H9 (cell line): ENCODE data around the gene PKD2L2. TPM values are rescaled to one million over a fixed set of nuclear protein-coding genes. Genes with fewer than 3 reads are reported as not detected.
A peak's percentile ranks its signal among the peaks of the same experiment; 100 is the strongest.

ENCODE experiments used
- DNase-seq: peaks from one replicate; pipeline ENCODE4 v3.0.0-alpha.2; 2017
- H2AFZ ChIP-seq: one replicate; pipeline ENCODE4 v1.6.1; 2013; ENCODE audit warnings: mild to moderate bottlenecking, low read length, control low read depth, moderate library complexity
- H2AK5ac ChIP-seq: 2 replicates; pipeline ENCODE4 v1.6.1; 2013; ENCODE audit warnings: low read length, control low read depth, mixed read lengths; ENCODE audit not compliant: insufficient read length
- H2BK120ac ChIP-seq: one replicate; pipeline ENCODE4 v1.6.1; 2013; ENCODE audit warnings: low read depth, mild to moderate bottlenecking, low read length, control low read depth, inconsistent platforms; ENCODE audit not compliant: poor library complexity, severe bottlenecking
- H2BK12ac ChIP-seq: 2 replicates; pipeline ENCODE4 v1.6.1; 2013; ENCODE audit warnings: low read length, control low read depth, mixed read lengths, low read depth; ENCODE audit not compliant: insufficient read length
- H2BK15ac ChIP-seq: 2 replicates; pipeline ENCODE4 v1.6.1; 2013; ENCODE audit warnings: low read depth, low read length, control low read depth
- H2BK20ac ChIP-seq: one replicate; pipeline ENCODE4 v1.6.1; 2013; ENCODE audit warnings: low read depth, mild to moderate bottlenecking, low read length, control low read depth, inconsistent platforms; ENCODE audit not compliant: poor library complexity, severe bottlenecking
- H2BK5ac ChIP-seq: 2 replicates; pipeline ENCODE4 v1.6.1; 2013; ENCODE audit warnings: low read length, control low read depth, mixed read lengths; ENCODE audit not compliant: insufficient read length
- H3K14ac ChIP-seq: 2 replicates; pipeline ENCODE4 v1.6.1; 2013; ENCODE audit warnings: low read length, control low read depth; ENCODE audit not compliant: insufficient read depth
- H3K18ac ChIP-seq: 2 replicates; pipeline ENCODE4 v1.6.1; 2013; ENCODE audit warnings: low read depth, mild to moderate bottlenecking, mixed read lengths, low read length, control low read depth; ENCODE audit not compliant: insufficient read length
- H3K23ac ChIP-seq: 2 replicates; pipeline ENCODE4 v1.6.1; 2013; ENCODE audit warnings: low read length, control low read depth, mixed read lengths, low read depth; ENCODE audit not compliant: insufficient read length
- H3K23me2 ChIP-seq: 2 replicates; pipeline ENCODE4 v1.6.1; 2013; ENCODE audit warnings: low read depth, mild to moderate bottlenecking, mixed read lengths, low read length, control low read depth; ENCODE audit not compliant: insufficient read length, poor library complexity, severe bottlenecking
- H3K27ac ChIP-seq: 2 replicates; pipeline ENCODE4 v1.5.1; 2013; ENCODE audit warnings: low read length, control low read depth, mixed read lengths, low read depth; ENCODE audit not compliant: insufficient read length
- H3K27me3 ChIP-seq: 2 replicates; pipeline ENCODE4 v1.6.1; 2013; ENCODE audit warnings: low read length, control low read depth, inconsistent platforms; ENCODE audit not compliant: insufficient read depth
- H3K4ac ChIP-seq: 2 replicates; pipeline ENCODE4 v1.6.1; 2013; ENCODE audit warnings: low read depth, mild to moderate bottlenecking, control low read depth, inconsistent platforms, low read length, moderate library complexity
- H3K4me1 ChIP-seq: 2 replicates; pipeline ENCODE4 v1.6.1; 2013; ENCODE audit warnings: low read length, control low read depth, inconsistent platforms; ENCODE audit not compliant: insufficient read depth
- H3K4me2 ChIP-seq: 2 replicates; pipeline ENCODE4 v1.6.1; 2013; ENCODE audit warnings: low read length, control low read depth, mixed read lengths; ENCODE audit not compliant: insufficient read length, insufficient read depth
- H3K56ac ChIP-seq: 2 replicates; pipeline ENCODE4 v1.6.1; 2013; ENCODE audit warnings: low read depth, mild to moderate bottlenecking, mixed read lengths, low read length, control low read depth; ENCODE audit not compliant: insufficient read length
- H3K79me1 ChIP-seq: 2 replicates; pipeline ENCODE4 v1.6.1; 2013; ENCODE audit warnings: low read depth, mild to moderate bottlenecking, moderate library complexity, low read length, control low read depth, inconsistent platforms; ENCODE audit not compliant: insufficient read depth, poor library complexity, severe bottlenecking
- H3K79me2 ChIP-seq: 2 replicates; pipeline ENCODE4 v1.6.1; 2013; ENCODE audit warnings: low read length, control low read depth, inconsistent platforms; ENCODE audit not compliant: insufficient read depth
- H3K9ac ChIP-seq: 2 replicates; pipeline ENCODE4 v1.6.1; 2013; ENCODE audit warnings: low read length, control low read depth, mixed read lengths; ENCODE audit not compliant: insufficient read length; ENCODE audit errors: extremely low read depth
- H3K9me3 ChIP-seq: one replicate; pipeline ENCODE4 v1.6.1; 2013; ENCODE audit warnings: low read depth, low read length, inconsistent platforms; ENCODE audit not compliant: control insufficient read depth
- H3T11ph ChIP-seq: one replicate; pipeline ENCODE4 v1.6.1; 2013; ENCODE audit warnings: mild to moderate bottlenecking, low read length, control low read depth, inconsistent platforms
- H4K20me1 ChIP-seq: one replicate; pipeline ENCODE4 v1.6.1; 2013; ENCODE audit not compliant: control insufficient read depth, insufficient read length, insufficient read depth
- H4K5ac ChIP-seq: 2 replicates; pipeline ENCODE4 v1.6.1; 2013; ENCODE audit warnings: low read depth, mild to moderate bottlenecking, mixed read lengths, low read length, control low read depth; ENCODE audit not compliant: insufficient read length
- H4K8ac ChIP-seq: replicated peaks from 2 replicates; pipeline ENCODE4 v1.6.1; 2013; ENCODE audit warnings: low read length, control low read depth, mixed read lengths, low read depth; ENCODE audit not compliant: insufficient read length
- H4K91ac ChIP-seq: 2 replicates; pipeline ENCODE4 v1.6.1; 2013; ENCODE audit warnings: low read depth, mild to moderate bottlenecking, moderate library complexity, mixed read lengths, low read length, control low read depth; ENCODE audit not compliant: insufficient read length
- H3K27ac Mint-ChIP-seq, 3 experiments: 2 replicates in 2 of 3; 3 replicates in 1 of 3; pipeline ENCODE4 v1.8.0; 2020 to 2021; ENCODE audit warnings: mixed read lengths in 3 of 3, mild to moderate bottlenecking in 1 of 3, moderate library complexity in 1 of 3
- H3K27me3 Mint-ChIP-seq: 2 replicates; pipeline ENCODE4 v1.8.0; 2021; ENCODE audit warnings: low read depth, mild to moderate bottlenecking, moderate library complexity, mixed read lengths
- H3K36me3 Mint-ChIP-seq, 3 experiments: 2 replicates in 2 of 3; 3 replicates in 1 of 3; pipeline ENCODE4 v1.8.0; 2020 to 2021; ENCODE audit warnings: low read depth in 3 of 3, mixed read lengths in 3 of 3; ENCODE audit not compliant: insufficient read depth in 1 of 3
- H3K4me1 Mint-ChIP-seq, 2 experiments: 2 replicates each; pipeline ENCODE4 v1.8.0; 2020; ENCODE audit warnings: mixed read lengths in 2 of 2
- H3K4me3 Mint-ChIP-seq, 2 experiments: 2 replicates in 1 of 2; 3 replicates in 1 of 2; pipeline ENCODE4 v1.8.0; 2020 to 2021; ENCODE audit warnings: mild to moderate bottlenecking in 2 of 2, mixed read lengths in 2 of 2, moderate library complexity in 1 of 2
- H3K9me3 Mint-ChIP-seq, 2 experiments: 2 replicates in 1 of 2; 3 replicates in 1 of 2; pipeline ENCODE4 v1.8.0; 2020; ENCODE audit warnings: mild to moderate bottlenecking in 2 of 2, mixed read lengths in 2 of 2, moderate library complexity in 1 of 2
- WGBS: extraction: QIAGEN DNeasy Blood & Tissue Kit; methylation state at CpG from one replicate; pipeline ENCODE4 v1.1.7; 2013; ENCODE audit warnings: missing lambda C conversion rate, low lambda C conversion rate, mixed read lengths; ENCODE audit not compliant: insufficient read length; ENCODE audit errors: extremely low coverage; 5-methylcytosine and 5-hydroxymethylcytosine counted together
- total RNA-seq: library from RNA; stranded (reverse); gene quantifications from 2 replicates; pipeline ENCODE4 v1.2.1, GENCODE V29; 2021
- TF ChIP-seq, protein P1 (sequence below): fragments of 200-600 bp; sonication (generic); conservative IDR thresholded peaks from 3 replicates; pipeline ENCODE4 v1.8.0; 2021; ENCODE audit warnings: antibody characterized with exemption, mild to moderate bottlenecking

PKD2L2 gene
- total RNA-seq, 1 experiment from 2014 or later: not detected

DNA sequence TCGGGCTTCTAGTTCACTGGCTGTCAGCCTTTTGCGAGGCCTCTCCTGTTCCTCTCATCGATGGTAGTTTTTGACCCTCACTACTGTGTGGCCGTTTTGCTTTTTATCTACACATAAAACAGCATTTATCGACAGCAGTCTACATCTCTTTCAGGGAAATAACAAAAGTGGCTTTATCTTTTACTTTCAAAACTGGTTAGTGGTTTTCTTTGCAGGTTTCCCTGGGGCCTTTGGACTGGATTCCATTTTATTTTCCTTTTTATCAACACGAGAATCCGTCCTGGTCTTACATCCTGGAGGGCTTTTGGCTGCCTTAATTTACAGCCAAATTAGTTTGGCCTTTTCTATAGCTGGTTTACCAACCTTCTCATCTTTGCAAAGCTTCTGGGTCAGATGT lies 793 bp upstream of the PKD2L2 start:
- Mint-ChIP-seq H3K36me3 (no peaks in the 10 kb centered on the region), H3K9me3 (no peaks in the 10 kb centered on the region), H3K27ac (peak overlapping the region in 2 of 3 experiments; percentile 37 to 41; a peak in 2 of 7 replicates), H3K27me3 (no peaks in the 10 kb centered on the region), H3K4me1 (peaks cover 5 to 16% of the 10 kb centered on the region in 2 experiments), H3K4me3 (no peak overlapping the region)
- no peaks in the 10 kb centered on the region for H3K4me1 ChIP-seq
- H3K9me3 ChIP-seq: no peaks in the 10 kb centered on the region
- H3K23ac ChIP-seq: no peak overlapping the region
- H4K20me1 ChIP-seq: no peaks in the 10 kb centered on the region
- no peak overlapping the region for H2BK120ac ChIP-seq
- H3K9ac ChIP-seq: no peak overlapping the region
- no peak overlapping the region for H3K4ac ChIP-seq
- TF ChIP-seq, protein P1, sequence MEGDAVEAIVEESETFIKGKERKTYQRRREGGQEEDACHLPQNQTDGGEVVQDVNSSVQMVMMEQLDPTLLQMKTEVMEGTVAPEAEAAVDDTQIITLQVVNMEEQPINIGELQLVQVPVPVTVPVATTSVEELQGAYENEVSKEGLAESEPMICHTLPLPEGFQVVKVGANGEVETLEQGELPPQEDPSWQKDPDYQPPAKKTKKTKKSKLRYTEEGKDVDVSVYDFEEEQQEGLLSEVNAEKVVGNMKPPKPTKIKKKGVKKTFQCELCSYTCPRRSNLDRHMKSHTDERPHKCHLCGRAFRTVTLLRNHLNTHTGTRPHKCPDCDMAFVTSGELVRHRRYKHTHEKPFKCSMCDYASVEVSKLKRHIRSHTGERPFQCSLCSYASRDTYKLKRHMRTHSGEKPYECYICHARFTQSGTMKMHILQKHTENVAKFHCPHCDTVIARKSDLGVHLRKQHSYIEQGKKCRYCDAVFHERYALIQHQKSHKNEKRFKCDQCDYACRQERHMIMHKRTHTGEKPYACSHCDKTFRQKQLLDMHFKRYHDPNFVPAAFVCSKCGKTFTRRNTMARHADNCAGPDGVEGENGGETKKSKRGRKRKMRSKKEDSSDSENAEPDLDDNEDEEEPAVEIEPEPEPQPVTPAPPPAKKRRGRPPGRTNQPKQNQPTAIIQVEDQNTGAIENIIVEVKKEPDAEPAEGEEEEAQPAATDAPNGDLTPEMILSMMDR: no peak
- H3T11ph ChIP-seq: no peak overlapping the region
- H3K56ac ChIP-seq: no peak overlapping the region
- no peak overlapping the region for H3K14ac ChIP-seq
- no peak for DNase-seq
- H4K8ac ChIP-seq: no peak overlapping the region
- no peaks in the 10 kb centered on the region for H3K79me2 ChIP-seq
- no peaks in the 10 kb centered on the region for H3K27me3 ChIP-seq
- peak overlapping the region; percentile 54 for H3K4me2 ChIP-seq
- no peak overlapping the region for H2AFZ ChIP-seq
- H3K23me2 ChIP-seq: no peaks in the 10 kb centered on the region
- no peak overlapping the region for H3K18ac ChIP-seq
- H3K27ac ChIP-seq: no peak overlapping the region
- WGBS: no CpG with 5 or more reads among the region's 7 CpGs
- no peak overlapping the region for H2BK15ac ChIP-seq
- H2AK5ac ChIP-seq: no peak overlapping the region
- no peak overlapping the region for H4K91ac ChIP-seq
- no peak overlapping the region for H2BK5ac ChIP-seq
- no peak overlapping the region for H4K5ac ChIP-seq
- H2BK20ac ChIP-seq: no peak overlapping the region
- H3K79me1 ChIP-seq: no peaks in the 10 kb centered on the region
- no peak overlapping the region for H2BK12ac ChIP-seq
